Mesenchymal stem cell (in vitro differentiated cells and primary cell): ENCODE results near the gene NDUFB3.
"Not testable (repeated sequence)": the region's sequence is repeated elsewhere in the genome, so short reads cannot be mapped to it uniquely, and the experiment has no call there.

Experiments used
- DNase-seq: peaks from one replicate; pipeline ENCODE4 v3.0.0-alpha.2; 2013
- H2AFZ ChIP-seq: one replicate; pipeline ENCODE4 v1.6.1; 2013; ENCODE audit warnings: low read depth, mild to moderate bottlenecking, control low read depth, inconsistent platforms, low read length, moderate library complexity
- H2AK5ac ChIP-seq: 2 replicates; pipeline ENCODE4 v1.6.1; 2013; ENCODE audit warnings: low read length, moderate library complexity, mild to moderate bottlenecking, inconsistent platforms; ENCODE audit not compliant: severe bottlenecking
- H2BK120ac ChIP-seq: one replicate; pipeline ENCODE4 v1.6.1; 2013; ENCODE audit warnings: low read depth, mild to moderate bottlenecking, inconsistent platforms, low read length, moderate library complexity
- H2BK12ac ChIP-seq, 2 experiments: one replicate each; pipeline ENCODE4 v1.6.1; 2013; ENCODE audit warnings: inconsistent platforms in 2 of 2, low read length in 2 of 2, mild to moderate bottlenecking in 2 of 2, moderate library complexity in 2 of 2, control low read depth in 1 of 2
- H2BK15ac ChIP-seq: one replicate; pipeline ENCODE4 v1.6.1; 2013; ENCODE audit warnings: mild to moderate bottlenecking, low read depth, inconsistent platforms; ENCODE audit not compliant: poor library complexity, severe bottlenecking
- H2BK5ac ChIP-seq: 2 replicates; pipeline ENCODE4 v1.6.1; 2013; ENCODE audit warnings: low read depth, mild to moderate bottlenecking, low read length, control low read depth, inconsistent platforms; ENCODE audit not compliant: poor library complexity, severe bottlenecking
- H3K14ac ChIP-seq, 2 experiments: one replicate each; pipeline ENCODE4 v1.6.1; 2013; ENCODE audit warnings: inconsistent platforms in 2 of 2, low read length in 2 of 2, control low read depth in 1 of 2, mild to moderate bottlenecking in 1 of 2, moderate library complexity in 1 of 2
- H3K18ac ChIP-seq, 2 experiments: one replicate each; pipeline ENCODE4 v1.6.1; 2013; ENCODE audit warnings: inconsistent platforms in 2 of 2, low read length in 2 of 2, control low read depth in 1 of 2, low read depth in 1 of 2, mild to moderate bottlenecking in 1 of 2
- H3K23ac ChIP-seq, 2 experiments: one replicate each; pipeline ENCODE4 v1.6.1; 2013; ENCODE audit warnings: inconsistent platforms in 2 of 2, low read length in 2 of 2, mild to moderate bottlenecking in 2 of 2, moderate library complexity in 2 of 2, control low read depth in 1 of 2
- H3K27ac ChIP-seq: 2 replicates; pipeline ENCODE4 v1.5.1; 2013; ENCODE audit warnings: mild to moderate bottlenecking, moderate library complexity, low read length, control low read depth, inconsistent platforms; ENCODE audit not compliant: poor library complexity, severe bottlenecking
- H3K27me3 ChIP-seq, 2 experiments: 2 replicates each; pipeline versions ENCODE4 v1.6.1 to v1.7.0; 2013; ENCODE audit warnings: low read length in 2 of 2, mild to moderate bottlenecking in 2 of 2, moderate library complexity in 2 of 2, control low read depth in 1 of 2, inconsistent platforms in 1 of 2; ENCODE audit not compliant: control insufficient read depth in 1 of 2, insufficient read depth in 1 of 2
- H3K36me3 ChIP-seq, 2 experiments: 2 replicates each; pipeline versions ENCODE4 v1.6.1 to v1.7.0; 2013; ENCODE audit warnings: low read length in 2 of 2, control low read depth in 1 of 2, inconsistent platforms in 1 of 2, low read depth in 1 of 2, mild to moderate bottlenecking in 1 of 2; ENCODE audit not compliant: insufficient read depth in 2 of 2, control insufficient read depth in 1 of 2
- H3K4ac ChIP-seq, 2 experiments: one replicate each; pipeline ENCODE4 v1.6.1; 2013; ENCODE audit warnings: inconsistent platforms in 2 of 2, low read length in 2 of 2, mild to moderate bottlenecking in 2 of 2, moderate library complexity in 2 of 2, control low read depth in 1 of 2, low read depth in 1 of 2
- H3K4me1 ChIP-seq: 2 replicates; pipeline ENCODE4 v1.6.1; 2013; ENCODE audit warnings: low read depth, low read length, control low read depth; ENCODE audit not compliant: control insufficient read depth, insufficient read depth
- H3K4me2 ChIP-seq: 2 replicates; pipeline ENCODE4 v1.6.1; 2013; ENCODE audit warnings: low read length, mild to moderate bottlenecking, inconsistent platforms; ENCODE audit not compliant: poor library complexity, severe bottlenecking
- H3K4me3 ChIP-seq, 2 experiments: 2 replicates each; pipeline versions ENCODE4 v1.5.1 to v1.7.0; 2013; ENCODE audit warnings: low read length in 2 of 2, mild to moderate bottlenecking in 2 of 2, control low read depth in 1 of 2, low read depth in 1 of 2; ENCODE audit not compliant: insufficient read depth in 1 of 2
- H3K79me1 ChIP-seq: replicated peaks from 2 replicates; pipeline ENCODE4 v1.6.1; 2013; ENCODE audit warnings: mild to moderate bottlenecking, control low read depth, low read length, inconsistent platforms; ENCODE audit not compliant: poor library complexity, severe bottlenecking
- H3K9ac ChIP-seq: 2 replicates; pipeline ENCODE4 v1.7.0; 2013; ENCODE audit warnings: mild to moderate bottlenecking, low read length, moderate library complexity
- H3K9me3 ChIP-seq: 2 replicates; pipeline ENCODE4 v1.7.0; 2013; ENCODE audit warnings: mild to moderate bottlenecking, low read length; ENCODE audit not compliant: control insufficient read depth
- H4K8ac ChIP-seq: one replicate; pipeline ENCODE4 v1.6.1; 2013; ENCODE audit warnings: inconsistent platforms, mild to moderate bottlenecking, low read length, moderate library complexity
- H4K91ac ChIP-seq: one replicate; pipeline ENCODE4 v1.6.1; 2013; ENCODE audit warnings: mild to moderate bottlenecking, low read length, inconsistent platforms
- WGBS: methylation state at CpG from one replicate; pipeline ENCODE4 v1.1.7; 2013; ENCODE audit warnings: mixed read lengths; 5-methylcytosine and 5-hydroxymethylcytosine counted together

Gene NDUFB3

GRCh38 chr2:201116115-201116958 is 44.5 kb downstream of the NDUFB3 start, which contains the start of gene CFLAR:
TSS of gene CFLAR (plus strand) at chr2:201116164. CDS start at chr2:201129866, 13,702 bp downstream.
- Histone ChIP-seq H3K4me3 (peak within 1 kb of the TSS; percentile 85 to 97), H3K4me2 (peak within 1 kb of the TSS; percentile 84), H3K9ac (peak within 1 kb of the TSS; percentile 100), H3K14ac (peak within 1 kb of the TSS in 1 of 2 experiments; percentile 93), H3K27me3 (no peaks in the 10 kb centered on the region), H2BK5ac (peak within 1 kb of the TSS; percentile 97), H3K4ac (peak within 1 kb of the TSS; percentile 86 to 96), H2BK120ac (peak within 1 kb of the TSS; percentile 98), H3K36me3 (no peaks in the 10 kb centered on the region), H3K27ac (peak within 1 kb of the TSS; percentile 98), H4K91ac (peak within 1 kb of the TSS; percentile 98), H3K9me3 (no peaks in the 10 kb centered on the region), H4K8ac (peak within 1 kb of the TSS; percentile 98), H3K18ac (peak within 1 kb of the TSS; percentile 41 to 98), H3K79me1 (peaks cover 5% of the 10 kb centered on the region), H3K23ac (peak within 1 kb of the TSS; percentile 81 to 92), H2AFZ (peak within 1 kb of the TSS; percentile 16), H2BK12ac (peak within 1 kb of the TSS; percentile 30 to 61), H2AK5ac (peak within 1 kb of the TSS; percentile 90), H2BK15ac (peak within 1 kb of the TSS; percentile 99), H3K4me1 (peaks cover 12% of the 10 kb centered on the region)
- 8% methylated on average over 68 of the region's 75 CpGs for WGBS
- DNase-seq: peak; percentile 86

GRCh38 chr2:201116959-201117734 is 45.3 kb downstream of the NDUFB3 start:
- Histone ChIP-seq H2BK15ac (peak overlapping the region; percentile 71), H3K23ac (peak overlapping the region in 1 of 2 experiments; percentile 45), H2AFZ (peak overlapping the region; percentile 16), H4K8ac (peak overlapping the region; percentile 98), H3K4me2 (peak overlapping the region; percentile 84), H3K9me3 (no peaks in the 10 kb centered on the region), H3K4me3 (peak overlapping the region; percentile 85 to 97), H2BK120ac (peak overlapping the region; percentile 98), H2BK12ac (no peak overlapping the region), H3K4ac (peak overlapping the region; percentile 42 to 96), H3K14ac (no peak overlapping the region), H3K27me3 (no peaks in the 10 kb centered on the region), H3K36me3 (no peaks in the 10 kb centered on the region), H3K9ac (peak overlapping the region; percentile 100), H3K27ac (peak overlapping the region; percentile 98), H4K91ac (no peak overlapping the region), H3K4me1 (peaks cover 12% of the 10 kb centered on the region), H2BK5ac (peak overlapping the region; percentile 97), H3K18ac (peak overlapping the region; percentile 41 to 98), H2AK5ac (peak overlapping the region; percentile 48), H3K79me1 (peaks cover 5% of the 10 kb centered on the region)
- WGBS: 45% methylated on average over 22 of the region's 22 CpGs
- DNase-seq: peak; percentile 95

DNA sequence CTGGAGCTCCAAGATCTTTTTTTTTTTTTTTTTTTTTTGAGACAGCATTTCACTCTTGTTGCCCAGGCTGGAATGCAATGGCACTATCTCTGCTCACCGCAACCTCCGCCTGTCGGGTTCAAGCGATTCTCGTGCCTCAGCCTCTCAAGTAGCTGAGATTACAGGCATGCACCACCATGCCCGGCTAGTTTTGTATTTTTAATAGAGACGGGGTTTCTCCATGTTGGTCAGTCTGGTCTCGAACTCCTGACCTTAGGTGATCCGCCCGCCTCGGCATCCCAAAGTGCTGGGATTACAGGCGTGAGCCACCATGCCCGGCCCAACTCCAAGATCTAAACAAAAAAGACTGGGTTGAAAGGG is 45.9 kb downstream of the NDUFB3 start:
- H4K91ac ChIP-seq, H3K79me1 ChIP-seq: not testable (repeated sequence)

More for the DNA sequence above, 45.9 kb downstream of the NDUFB3 start:
- H3K4me2 ChIP-seq: peak overlapping the region; percentile 84
- 89% methylated on average over 12 of the region's 13 CpGs for WGBS
- peak overlapping the region; percentile 100 for H3K9ac ChIP-seq
- not testable (repeated sequence) for H3K14ac ChIP-seq, H2AK5ac ChIP-seq, H3K27me3 ChIP-seq, H3K18ac ChIP-seq, H3K36me3 ChIP-seq, H2BK12ac ChIP-seq, H4K8ac ChIP-seq, H2BK5ac ChIP-seq, H3K9me3 ChIP-seq, H3K23ac ChIP-seq, H3K4ac ChIP-seq, H2BK15ac ChIP-seq, DNase-seq, H2AFZ ChIP-seq
- peaks cover 12% of the 10 kb centered on the region for H3K4me1 ChIP-seq
- H3K27ac ChIP-seq: peak overlapping the region; percentile 98
- H2BK120ac ChIP-seq: peak overlapping the region; percentile 6
- H3K4me3 ChIP-seq: peak overlapping the region in 1 of 2 experiments; percentile 97
